Panc1 (cell line): ENCODE measurements around the gene ZNF451. TPM values are rescaled to one million over a fixed set of nuclear protein-coding genes. Genes with fewer than 3 reads are reported as not detected.

Source experiments
- ATAC-seq: fragments of 200-7000 bp; cut with Tn5 transposase; 2 replicates; pipeline ENCODE4 v1.9.1; 2020; ENCODE audit warnings: mild to moderate bottlenecking, moderate library complexity
- BruUV-seq: library from RNA; stranded (reverse); fragments of 400-500 nt; replicated peaks from 2 replicates; lab custom pipeline; 2021; lab: Mats Ljungman, UMichigan
- CTCF ChIA-PET: fragments of 300-600 bp; sonication (Branson Sonifier 250); formaldehyde crosslinking; loops from one replicate; lab custom pipeline; 2022; ENCODE audit warnings: antibody characterized with exemption; lab: Charles Lee
- POLR2A ChIA-PET: fragments of 300-600 bp; sonication (Branson Sonifier 250); formaldehyde crosslinking; loops from one replicate; lab custom pipeline; 2022; ENCODE audit warnings: antibody characterized with exemption; lab: Charles Lee
- DNase-seq: peaks from one replicate; pipeline ENCODE4 v3.0.0-alpha.2; 2010; ENCODE audit warnings: low read depth, low spot score
- H3K27ac ChIP-seq: 2 replicates; pipeline ENCODE4 v1.5.1; 2011; ENCODE audit warnings: mild to moderate bottlenecking, low read length, inconsistent platforms
- H3K27me3 ChIP-seq: fragments of 200-500 bp; sonication (Bioruptor generic); 2 replicates; pipeline ENCODE4 v1.6.0; 2014; ENCODE audit warnings: low read length, inconsistent platforms; ENCODE audit not compliant: control insufficient read depth, insufficient read depth
- H3K36me3 ChIP-seq: fragments of 200-500 bp; sonication (Bioruptor generic); 2 replicates; pipeline ENCODE4 v1.5.1; 2014; ENCODE audit warnings: inconsistent platforms, mild to moderate bottlenecking, low read length, moderate library complexity; ENCODE audit not compliant: control insufficient read depth, insufficient read depth
- H3K4me1 ChIP-seq: 2 replicates; pipeline ENCODE4 v1.5.1; 2011; ENCODE audit warnings: inconsistent platforms, mild to moderate bottlenecking, low read length, moderate library complexity; ENCODE audit not compliant: control insufficient read depth, insufficient read depth
- H3K4me3 ChIP-seq, 2 experiments: 2 replicates each; pipeline ENCODE4 v1.5.1; 2011 to 2012; ENCODE audit warnings: low read depth in 2 of 2, low read length in 2 of 2, mild to moderate bottlenecking in 2 of 2, inconsistent platforms in 1 of 2, moderate library complexity in 1 of 2
- H3K9me3 ChIP-seq: fragments of 200-500 bp; sonication (Bioruptor generic); 2 replicates; pipeline ENCODE4 v1.5.1; 2014; ENCODE audit warnings: low read depth, mild to moderate bottlenecking, inconsistent platforms, low read length, moderate library complexity; ENCODE audit not compliant: control insufficient read depth, insufficient read depth
- POLR2AphosphoS5 ChIP-seq: IDR thresholded peaks from 2 replicates; pipeline ENCODE4 v1.6.1; 2012; ENCODE audit warnings: mild to moderate bottlenecking, low read depth, low read length, moderate library complexity
- SIN3A ChIP-seq: IDR thresholded peaks from 2 replicates; pipeline ENCODE4 v1.6.1; 2012; ENCODE audit warnings: low read depth, mild to moderate bottlenecking, low read length, moderate library complexity, borderline replicate concordance; ENCODE audit not compliant: insufficient read depth
- TCF7L2 ChIP-seq: IDR thresholded peaks from 2 replicates; pipeline ENCODE4 v1.6.1; 2011; ENCODE audit warnings: mild to moderate bottlenecking, low read depth, low read length, inconsistent platforms
- in situ Hi-C: cut with HindIII; loops from 2 replicates; pipeline ENCODE4 v1.10.0; 2016; ENCODE audit warnings: low sequenced_read_pairs, low pct_unique_long_range_greater_than_20kb
- intact Hi-C: fragments of 100-400 bp; cut with micrococcal nuclease; formaldehyde crosslinking; loops from one replicate; pipeline ENCODE4 v1.10.0; 2022; ENCODE audit not compliant: unreplicated experiment
- total RNA-seq: library from RNA; stranded (reverse); gene quantifications from one replicate; pipeline ENCODE4 v1.2.1, GENCODE V29; 2021; ENCODE audit not compliant: unreplicated experiment
- TF ChIP-seq, protein P1 (sequence below): fragments of 450-650 bp; IDR thresholded peaks from 2 replicates; pipeline ENCODE4 v1.5.1; 2017; ENCODE audit warnings: mild to moderate bottlenecking
- TF ChIP-seq, protein P2 (sequence below), 2 experiments: IDR thresholded peaks; 2 replicates each; pipeline ENCODE4 v1.6.1; 2011 to 2012; ENCODE audit warnings: low read depth in 2 of 2, control low read depth in 1 of 2, low read length in 1 of 2, mild to moderate bottlenecking in 1 of 2, moderate library complexity in 1 of 2; ENCODE audit not compliant: insufficient read depth in 1 of 2

The ZNF451 gene
- total RNA-seq, 1 experiment from 2014 or later: 71.1 TPM

DNA sequence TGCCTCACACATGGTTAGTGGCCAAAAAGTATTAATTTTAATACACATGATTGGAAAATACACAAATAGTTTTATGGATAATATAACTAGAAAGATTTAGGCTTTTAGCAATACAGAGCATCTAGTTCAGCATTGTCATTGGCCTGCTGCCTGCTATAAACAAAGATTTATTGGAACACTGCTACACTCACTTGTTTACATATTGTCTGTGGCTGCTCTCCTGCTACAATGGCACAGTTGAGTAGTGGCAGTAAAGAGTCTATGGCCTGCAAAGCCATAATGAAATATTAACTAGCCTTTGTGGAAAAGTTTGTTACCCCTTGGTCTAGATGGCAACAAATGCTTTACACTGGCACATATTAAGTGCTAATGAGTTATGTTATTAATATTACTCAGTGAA is 37.8 kb downstream of the ZNF451 start:
- CTCF ChIA-PET: no interaction called here
- POLR2A ChIA-PET: no interaction called here
- TF ChIP-seq, protein P1, sequence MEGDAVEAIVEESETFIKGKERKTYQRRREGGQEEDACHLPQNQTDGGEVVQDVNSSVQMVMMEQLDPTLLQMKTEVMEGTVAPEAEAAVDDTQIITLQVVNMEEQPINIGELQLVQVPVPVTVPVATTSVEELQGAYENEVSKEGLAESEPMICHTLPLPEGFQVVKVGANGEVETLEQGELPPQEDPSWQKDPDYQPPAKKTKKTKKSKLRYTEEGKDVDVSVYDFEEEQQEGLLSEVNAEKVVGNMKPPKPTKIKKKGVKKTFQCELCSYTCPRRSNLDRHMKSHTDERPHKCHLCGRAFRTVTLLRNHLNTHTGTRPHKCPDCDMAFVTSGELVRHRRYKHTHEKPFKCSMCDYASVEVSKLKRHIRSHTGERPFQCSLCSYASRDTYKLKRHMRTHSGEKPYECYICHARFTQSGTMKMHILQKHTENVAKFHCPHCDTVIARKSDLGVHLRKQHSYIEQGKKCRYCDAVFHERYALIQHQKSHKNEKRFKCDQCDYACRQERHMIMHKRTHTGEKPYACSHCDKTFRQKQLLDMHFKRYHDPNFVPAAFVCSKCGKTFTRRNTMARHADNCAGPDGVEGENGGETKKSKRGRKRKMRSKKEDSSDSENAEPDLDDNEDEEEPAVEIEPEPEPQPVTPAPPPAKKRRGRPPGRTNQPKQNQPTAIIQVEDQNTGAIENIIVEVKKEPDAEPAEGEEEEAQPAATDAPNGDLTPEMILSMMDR: no peak
- TF ChIP-seq TCF7L2 (no peak), SIN3A (no peak), POLR2AphosphoS5 (no peak)
- TF ChIP-seq, protein P2, sequence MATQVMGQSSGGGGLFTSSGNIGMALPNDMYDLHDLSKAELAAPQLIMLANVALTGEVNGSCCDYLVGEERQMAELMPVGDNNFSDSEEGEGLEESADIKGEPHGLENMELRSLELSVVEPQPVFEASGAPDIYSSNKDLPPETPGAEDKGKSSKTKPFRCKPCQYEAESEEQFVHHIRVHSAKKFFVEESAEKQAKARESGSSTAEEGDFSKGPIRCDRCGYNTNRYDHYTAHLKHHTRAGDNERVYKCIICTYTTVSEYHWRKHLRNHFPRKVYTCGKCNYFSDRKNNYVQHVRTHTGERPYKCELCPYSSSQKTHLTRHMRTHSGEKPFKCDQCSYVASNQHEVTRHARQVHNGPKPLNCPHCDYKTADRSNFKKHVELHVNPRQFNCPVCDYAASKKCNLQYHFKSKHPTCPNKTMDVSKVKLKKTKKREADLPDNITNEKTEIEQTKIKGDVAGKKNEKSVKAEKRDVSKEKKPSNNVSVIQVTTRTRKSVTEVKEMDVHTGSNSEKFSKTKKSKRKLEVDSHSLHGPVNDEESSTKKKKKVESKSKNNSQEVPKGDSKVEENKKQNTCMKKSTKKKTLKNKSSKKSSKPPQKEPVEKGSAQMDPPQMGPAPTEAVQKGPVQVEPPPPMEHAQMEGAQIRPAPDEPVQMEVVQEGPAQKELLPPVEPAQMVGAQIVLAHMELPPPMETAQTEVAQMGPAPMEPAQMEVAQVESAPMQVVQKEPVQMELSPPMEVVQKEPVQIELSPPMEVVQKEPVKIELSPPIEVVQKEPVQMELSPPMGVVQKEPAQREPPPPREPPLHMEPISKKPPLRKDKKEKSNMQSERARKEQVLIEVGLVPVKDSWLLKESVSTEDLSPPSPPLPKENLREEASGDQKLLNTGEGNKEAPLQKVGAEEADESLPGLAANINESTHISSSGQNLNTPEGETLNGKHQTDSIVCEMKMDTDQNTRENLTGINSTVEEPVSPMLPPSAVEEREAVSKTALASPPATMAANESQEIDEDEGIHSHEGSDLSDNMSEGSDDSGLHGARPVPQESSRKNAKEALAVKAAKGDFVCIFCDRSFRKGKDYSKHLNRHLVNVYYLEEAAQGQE (IDR thresholded peaks at IDR 0.05; ENCODE audit: insufficient read depth in 1 of 2, low read depth in 2 of 2, low read length in 1 of 2): no peak
- Histone ChIP-seq H3K4me1 (peaks cover 7% of the 10 kb centered on the region; the same call in 1 of the 2 replicates), H3K27ac (no peak overlapping the region), H3K27me3 (no peaks in the 10 kb centered on the region), H3K36me3 (no peaks in the 10 kb centered on the region; the same call in 1 of the 2 replicates), H3K4me3 (no peak overlapping the region), H3K9me3 (no peaks in the 10 kb centered on the region)
- ATAC-seq (peak; percentile 62; the same call in 1 of the 2 replicates), DNase-seq (no peak)
- in situ Hi-C loops: no loop called here
- intact Hi-C loops: no loop called here
- no TSS peak for BruUV-seq

DNA sequence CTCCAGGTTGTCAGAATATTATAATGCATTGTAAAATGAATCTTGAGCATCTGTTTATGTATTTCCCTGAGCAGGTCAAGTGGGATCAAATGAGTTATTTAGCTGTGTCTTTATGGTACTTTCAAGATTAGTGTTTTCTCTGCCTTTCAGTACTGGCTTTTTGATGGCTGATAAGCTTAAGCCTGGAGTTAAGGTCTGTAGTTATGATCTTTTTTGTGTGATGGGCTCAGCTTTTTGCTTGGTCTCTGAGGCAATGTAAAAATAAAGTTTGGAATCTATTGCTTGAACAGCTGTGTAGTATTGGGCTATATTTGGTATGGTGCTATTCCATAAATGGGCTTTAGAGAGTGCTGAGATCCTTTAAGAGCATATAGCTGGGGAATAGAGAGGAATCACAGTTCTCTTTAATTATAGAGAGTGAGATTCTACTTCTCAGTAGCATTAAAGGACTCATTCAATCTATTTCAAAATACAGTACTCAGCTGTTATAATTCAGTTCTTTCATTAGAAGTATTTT is 40.7 kb downstream of the ZNF451 start:
- in situ Hi-C loops (no loop called here), intact Hi-C loops (no loop called here)
- Histone ChIP-seq H3K4me3 (no peak overlapping the region), H3K4me1 (peaks cover 7% of the 10 kb centered on the region; the same call in 1 of the 2 replicates), H3K27me3 (no peaks in the 10 kb centered on the region), H3K36me3 (no peaks in the 10 kb centered on the region), H3K27ac (no peak overlapping the region), H3K9me3 (no peaks in the 10 kb centered on the region)
- ChIA-PET POLR2A (no interaction called here), CTCF (no interaction called here)
- TF ChIP-seq SIN3A (no peak), POLR2AphosphoS5 (no peak), TCF7L2 (no peak)
- TF ChIP-seq, protein P2 (IDR thresholded peaks at IDR 0.05; ENCODE audit: insufficient read depth in 1 of 2, low read depth in 2 of 2, low read length in 1 of 2): no peak
- TF ChIP-seq, protein P1: no peak
- no peak for DNase-seq
- no peak for ATAC-seq
- no TSS peak for BruUV-seq
